HCT116 (cell line): ENCODE measurements around the gene SARS2.
A peak's percentile ranks its signal among the peaks of the same experiment; 100 is the strongest.

Source experiments
- CBX3 ChIP-seq: IDR thresholded peaks from 2 replicates; pipeline ENCODE4 v1.6.1; 2012; ENCODE audit warnings: low read depth
- CTCF ChIP-seq, 3 experiments: fragments of 200-600 bp in 1 of 3; sonication (generic) in 1 of 3; IDR thresholded peaks in 2 of 3; conservative IDR thresholded peaks in 1 of 3; 2 replicates each; pipeline ENCODE4 v1.5.1; 2012 to 2017; ENCODE audit warnings: low read depth in 2 of 3, low read length in 2 of 3, antibody characterized with exemption in 1 of 3, borderline replicate concordance in 1 of 3, control low read depth in 1 of 3, mild to moderate bottlenecking in 1 of 3, mixed read lengths in 1 of 3, mixed run types in 1 of 3, moderate library complexity in 1 of 3; ENCODE audit not compliant: insufficient read depth in 1 of 3
- EZH2 ChIP-seq: fragments of 200-600 bp; sonication (generic); IDR thresholded peaks from 2 replicates; pipeline ENCODE4 v1.6.1; 2017; ENCODE audit warnings: antibody characterized with exemption, mixed run types
- JUND ChIP-seq: IDR thresholded peaks from 2 replicates; pipeline ENCODE4 v1.6.1; 2012
- MAX ChIP-seq: IDR thresholded peaks from 2 replicates; pipeline ENCODE4 v1.6.1; 2012
- POLR2A ChIP-seq: IDR thresholded peaks from 2 replicates; pipeline ENCODE4 v1.7.0; 2011; ENCODE audit warnings: borderline replicate concordance; ENCODE audit not compliant: insufficient read depth, insufficient read length; ENCODE audit errors: extremely low read depth
- POLR2AphosphoS5 ChIP-seq: IDR thresholded peaks from 2 replicates; pipeline ENCODE4 v1.6.1; 2011; ENCODE audit warnings: mild to moderate bottlenecking, low read depth, low read length, moderate library complexity
- RAD21 ChIP-seq: IDR thresholded peaks from 2 replicates; pipeline ENCODE4 v1.6.1; 2012; ENCODE audit warnings: low read depth, mild to moderate bottlenecking
- SIN3A ChIP-seq: IDR thresholded peaks from 2 replicates; pipeline ENCODE4 v1.6.1; 2012; ENCODE audit warnings: low read depth
- YY1 ChIP-seq: IDR thresholded peaks from 2 replicates; pipeline ENCODE4 v1.6.1; 2011; ENCODE audit warnings: low read length, low read depth, moderate library complexity, mild to moderate bottlenecking; ENCODE audit not compliant: insufficient replicate concordance; ENCODE audit errors: extremely low read depth
- TF ChIP-seq, protein P1 (sequence below): IDR thresholded peaks from 2 replicates; pipeline ENCODE4 v1.6.1; 2011; ENCODE audit warnings: mild to moderate bottlenecking, low read length, moderate library complexity; ENCODE audit not compliant: insufficient replicate concordance; ENCODE audit errors: extremely low read depth

- TF ChIP-seq CTCF (IDR thresholded peaks at IDR 0.05 in 2 of 3, conservative IDR thresholded peaks at IDR 0.05 in 1 of 3; ENCODE audit: borderline replicate concordance in 1 of 3, insufficient read depth in 1 of 3, low read depth in 2 of 3, low read length in 2 of 3): 0 out of 6 replicates have a peak, but pooled peaks of 1 of the 3 experiments have one; percentile 3
- TF ChIP-seq POLR2A: no peak
- no peak for TF ChIP-seq SIN3A
- TF ChIP-seq, protein P1, sequence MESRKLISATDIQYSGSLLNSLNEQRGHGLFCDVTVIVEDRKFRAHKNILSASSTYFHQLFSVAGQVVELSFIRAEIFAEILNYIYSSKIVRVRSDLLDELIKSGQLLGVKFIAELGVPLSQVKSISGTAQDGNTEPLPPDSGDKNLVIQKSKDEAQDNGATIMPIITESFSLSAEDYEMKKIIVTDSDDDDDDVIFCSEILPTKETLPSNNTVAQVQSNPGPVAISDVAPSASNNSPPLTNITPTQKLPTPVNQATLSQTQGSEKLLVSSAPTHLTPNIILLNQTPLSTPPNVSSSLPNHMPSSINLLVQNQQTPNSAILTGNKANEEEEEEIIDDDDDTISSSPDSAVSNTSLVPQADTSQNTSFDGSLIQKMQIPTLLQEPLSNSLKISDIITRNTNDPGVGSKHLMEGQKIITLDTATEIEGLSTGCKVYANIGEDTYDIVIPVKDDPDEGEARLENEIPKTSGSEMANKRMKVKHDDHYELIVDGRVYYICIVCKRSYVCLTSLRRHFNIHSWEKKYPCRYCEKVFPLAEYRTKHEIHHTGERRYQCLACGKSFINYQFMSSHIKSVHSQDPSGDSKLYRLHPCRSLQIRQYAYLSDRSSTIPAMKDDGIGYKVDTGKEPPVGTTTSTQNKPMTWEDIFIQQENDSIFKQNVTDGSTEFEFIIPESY: no peak
- TF ChIP-seq POLR2AphosphoS5: no peak
- TF ChIP-seq YY1: no peak
- no peak for TF ChIP-seq EZH2
- TF ChIP-seq CBX3: no peak
- TF ChIP-seq RAD21: no peak
- no peak for TF ChIP-seq MAX
- no peak for TF ChIP-seq JUND
Measured at GRCh38 chr19:38878575-38879399, 51.8 kb downstream of the SARS2 start.
